Measurements from ENCODE around the gene SRRM1. TPM values are rescaled to one million over a fixed set of nuclear protein-coding genes. Genes with fewer than 3 reads are reported as not detected.

The SRRM1 gene
- total and polyA plus RNA-seq, 2 of the 8 experiments (the other 6 are each of a cell fraction or from before 2014, with no cell fraction given): 77.1 to 255 TPM

DNA sequence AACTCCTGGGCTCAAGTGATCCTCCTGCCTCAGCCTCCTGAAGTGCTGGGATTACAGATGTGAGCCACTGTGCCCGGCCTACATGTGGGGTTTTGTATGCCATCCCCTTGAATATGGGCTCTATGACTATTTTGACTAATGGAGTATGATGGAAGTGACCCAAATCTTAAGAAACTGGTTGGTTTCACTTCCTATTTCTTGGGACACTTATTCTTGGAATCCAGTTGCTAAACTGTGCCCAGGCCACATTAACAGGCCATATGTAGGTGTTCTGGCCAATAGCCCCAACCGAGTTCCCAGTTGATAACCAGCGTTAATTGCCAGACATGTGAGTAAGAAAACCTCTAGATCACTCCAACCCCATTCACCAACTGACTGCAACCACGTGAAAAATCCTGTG, 65.8 kb downstream of the SRRM1 start:
- Histone ChIP-seq H3K36me3 (ENCODE audit: control insufficient read depth in 2 of 4, insufficient read depth in 4 of 4, low read length in 3 of 4) (no peaks in the 10 kb centered on the region), H3K4me1 (replicated peaks in 1 of 4; ENCODE audit: control insufficient read depth in 3 of 4, insufficient read depth in 4 of 4, low read length in 3 of 4) (peaks cover 5 to 8% (median 6%) of the 10 kb centered on the region in 4 experiments; a peak in 5 of 7 replicates), H3K27ac (ENCODE audit: low read depth, low read length) (no peak overlapping the region), H3K79me1 (ENCODE audit: low read depth, low read length) (no peaks in the 10 kb centered on the region), H4K20me1 (replicated peaks in 1 of 2; ENCODE audit: control insufficient read depth in 1 of 2, insufficient read depth in 2 of 2, low read length in 2 of 2) (no peaks in the 10 kb centered on the region), H3K4me2 (ENCODE audit: insufficient read depth in 1 of 2, low read depth in 2 of 2, low read length in 2 of 2) (no peak overlapping the region), H2AFZ (ENCODE audit: low read length) (no peak overlapping the region), H3K23ac (ENCODE audit: insufficient read length) (no peak overlapping the region), H2BK120ac (replicated peaks; ENCODE audit: low read depth, low read length) (no peak overlapping the region), H3K56ac (replicated peaks; ENCODE audit: insufficient read length, low read depth, low read length) (no peak overlapping the region), H2AK5ac (ENCODE audit: low read depth, low read length) (no peak overlapping the region), H3K79me2 (ENCODE audit: control insufficient read depth in 1 of 2, insufficient read depth in 2 of 2, low read length in 2 of 2) (no peaks in the 10 kb centered on the region), H3K4ac (replicated peaks; ENCODE audit: insufficient read length, low read depth, low read length) (no peak overlapping the region), H3K9me3 (ENCODE audit: insufficient read depth in 2 of 2, low read depth in 1 of 2, low read length in 1 of 2) (no peaks in the 10 kb centered on the region), H3K27me3 (replicated peaks in 1 of 4; ENCODE audit: control insufficient read depth in 3 of 4, extremely low read depth in 1 of 4, insufficient read depth in 3 of 4, low read length in 3 of 4) (no peaks in the 10 kb centered on the region), H3K4me3 (ENCODE audit: extremely low read depth in 1 of 4, insufficient read depth in 2 of 4, low read depth in 3 of 4, low read length in 4 of 4) (no peak overlapping the region), H2BK12ac (ENCODE audit: low read depth, low read length) (no peak overlapping the region), H3K23me2 (ENCODE audit: low read depth, low read length) (no peaks in the 10 kb centered on the region), H4K8ac (ENCODE audit: extremely low read depth, insufficient read depth, low read length) (no peak overlapping the region), H4K5ac (ENCODE audit: insufficient read length, low read depth, low read length) (no peak overlapping the region), H3K14ac (ENCODE audit: insufficient read length) (no peak overlapping the region), H2BK5ac (ENCODE audit: low read depth, low read length) (no peak overlapping the region), H3K18ac (ENCODE audit: extremely low read depth, low read length) (no peak overlapping the region), H4K91ac (replicated peaks; ENCODE audit: insufficient read length, low read length) (no peak overlapping the region), H3K9ac (replicated peaks in 1 of 4; ENCODE audit: extremely low read depth in 1 of 4, low read depth in 3 of 4, low read length in 3 of 4) (no peak overlapping the region), H2BK20ac (ENCODE audit: low read length) (no peak overlapping the region), H2BK15ac (ENCODE audit: low read length) (no peak overlapping the region)
- no peak for FAIRE-seq
- WGBS, 2 experiments (ENCODE audit: extremely low coverage in 1 of 2, insufficient coverage in 1 of 2, insufficient read length in 1 of 2, insufficient replicate concordance in 2 of 2, low coverage in 1 of 2, low lambda C conversion rate in 2 of 2, missing lambda C conversion rate in 1 of 2): 97% methylated on average over 4 of the region's 4 CpGs; no CpG with 5 or more reads in 1 of the 2 experiments
- no peak for DNase-seq (ENCODE audit: low read depth in 1 of 2, low spot score in 2 of 2)
- CTCF ChIA-PET (ENCODE audit: partially characterized antibody): interaction anchor here (1.2 kb wide), 1 partner anchor 14 kb away, joined by 3 read pairs; no protein-coding TSS in a partner anchor
- POLR2A ChIA-PET (ENCODE audit: partially characterized antibody): no interaction called here
- TF ChIP-seq SP2 (IDR thresholded peaks at IDR 0.05; ENCODE audit: low read length): no peak
- TF ChIP-seq SIN3A (conservative IDR thresholded peaks at IDR 0.05 in 1 of 2, IDR thresholded peaks at IDR 0.05 in 1 of 2; ENCODE audit: low read depth in 1 of 2, low read length in 2 of 2): no peak
- TF ChIP-seq RNF2 (IDR thresholded peaks at IDR 0.05; ENCODE audit: borderline replicate concordance, low read depth, low read length, missing control alignments, poor library complexity, severe bottlenecking): no peak
- no peak for TF ChIP-seq RAD21 (IDR thresholded peaks at IDR 0.05 in 1 of 2, conservative IDR thresholded peaks at IDR 0.05 in 1 of 2; ENCODE audit: low read depth in 2 of 2, low read length in 2 of 2)
- no peak for TF ChIP-seq CHD2 (IDR thresholded peaks at IDR 0.05; ENCODE audit: low read length)
- TF ChIP-seq EGR1 (IDR thresholded peaks at IDR 0.05; ENCODE audit: borderline replicate concordance, low read depth, low read length): no peak
- TF ChIP-seq SAP30 (IDR thresholded peaks at IDR 0.05; ENCODE audit: insufficient read depth, insufficient replicate concordance, low read length): no peak
- no peak for TF ChIP-seq NANOG (IDR thresholded peaks at IDR 0.05; ENCODE audit: insufficient read depth, low read depth, low read length, poor library complexity, severe bottlenecking)
- TF ChIP-seq, protein P1, sequence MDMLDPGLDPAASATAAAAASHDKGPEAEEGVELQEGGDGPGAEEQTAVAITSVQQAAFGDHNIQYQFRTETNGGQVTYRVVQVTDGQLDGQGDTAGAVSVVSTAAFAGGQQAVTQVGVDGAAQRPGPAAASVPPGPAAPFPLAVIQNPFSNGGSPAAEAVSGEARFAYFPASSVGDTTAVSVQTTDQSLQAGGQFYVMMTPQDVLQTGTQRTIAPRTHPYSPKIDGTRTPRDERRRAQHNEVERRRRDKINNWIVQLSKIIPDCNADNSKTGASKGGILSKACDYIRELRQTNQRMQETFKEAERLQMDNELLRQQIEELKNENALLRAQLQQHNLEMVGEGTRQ (IDR thresholded peaks at IDR 0.05; ENCODE audit: low read length): no peak
- TF ChIP-seq BRCA1 (IDR thresholded peaks at IDR 0.05; ENCODE audit: low read depth, low read length): no peak
- TF ChIP-seq RFX5 (IDR thresholded peaks at IDR 0.05; ENCODE audit: borderline replicate concordance, low read depth, low read length): no peak
- TF ChIP-seq POLR2AphosphoS5 (IDR thresholded peaks at IDR 0.05; ENCODE audit: low read depth, low read length): no peak

Data from H1 (cell line).